GM23248 (cell line): Measurements from ENCODE around the gene CTNNA2. TPM values are rescaled to one million over a fixed set of nuclear protein-coding genes. Genes with fewer than 3 reads are reported as not detected.

Source experiments
- DNase-seq: peaks from one replicate; pipeline ENCODE4 v3.0.0-alpha.2; 2015
- H2AFZ ChIP-seq: fragments of 200-600 bp; sonication (generic); 2 replicates; pipeline ENCODE4 v1.6.1; 2016; ENCODE audit warnings: antibody characterized with exemption
- H3F3A ChIP-seq: fragments of 200-600 bp; sonication (generic); 2 replicates; pipeline ENCODE4 v1.6.1; 2016; ENCODE audit warnings: mild to moderate bottlenecking, antibody characterized with exemption, mixed run types; ENCODE audit not compliant: insufficient read depth
- H3K27ac ChIP-seq: fragments of 200-600 bp; sonication (generic); 2 replicates; pipeline ENCODE4 v1.5.1; 2016; ENCODE audit warnings: mild to moderate bottlenecking
- H3K27me3 ChIP-seq: fragments of 200-600 bp; sonication (generic); replicated peaks from 2 replicates; pipeline ENCODE4 v1.6.1; 2016; ENCODE audit warnings: mild to moderate bottlenecking; ENCODE audit not compliant: insufficient read depth
- H3K36me3 ChIP-seq: fragments of 200-600 bp; sonication (generic); 2 replicates; pipeline ENCODE4 v1.6.1; 2016; ENCODE audit warnings: low read depth, mild to moderate bottlenecking
- H3K4me1 ChIP-seq: fragments of 200-600 bp; sonication (generic); 2 replicates; pipeline ENCODE4 v1.6.1; 2016; ENCODE audit warnings: mild to moderate bottlenecking; ENCODE audit not compliant: insufficient read depth
- H3K4me2 ChIP-seq: fragments of 200-600 bp; sonication (generic); one replicate; pipeline ENCODE4 v1.6.1; 2016; ENCODE audit warnings: mild to moderate bottlenecking; ENCODE audit not compliant: unreplicated experiment
- H3K4me3 ChIP-seq: fragments of 200-600 bp; sonication (generic); 2 replicates; pipeline ENCODE4 v1.5.1; 2016; ENCODE audit warnings: mild to moderate bottlenecking
- H3K79me2 ChIP-seq: fragments of 200-600 bp; sonication (generic); 2 replicates; pipeline ENCODE4 v1.6.1; 2016; ENCODE audit warnings: mild to moderate bottlenecking; ENCODE audit not compliant: insufficient read depth
- H3K9ac ChIP-seq: fragments of 200-600 bp; sonication (generic); 2 replicates; pipeline ENCODE4 v1.6.1; 2016; ENCODE audit warnings: mild to moderate bottlenecking
- H3K9me2 ChIP-seq: fragments of 200-600 bp; sonication (generic); 2 replicates; pipeline ENCODE4 v1.6.1; 2016; ENCODE audit warnings: mixed run types, mild to moderate bottlenecking, moderate library complexity; ENCODE audit not compliant: insufficient read depth
- H3K9me3 ChIP-seq: fragments of 200-600 bp; sonication (generic); one replicate; pipeline ENCODE4 v1.6.1; 2017; ENCODE audit warnings: low read depth
- H4K20me1 ChIP-seq: fragments of 200-600 bp; sonication (generic); 2 replicates; pipeline ENCODE4 v1.6.0; 2016; ENCODE audit not compliant: insufficient read depth
- EZH2 ChIP-seq: fragments of 200-600 bp; sonication (generic); IDR thresholded peaks from 2 replicates; pipeline ENCODE4 v1.6.1; 2018; ENCODE audit warnings: antibody characterized with exemption, mild to moderate bottlenecking; ENCODE audit not compliant: insufficient read depth, poor library complexity, severe bottlenecking
- EZH2phosphoT487 ChIP-seq: fragments of 200-600 bp; sonication (generic); IDR thresholded peaks from 2 replicates; pipeline ENCODE4 v1.6.1; 2018; ENCODE audit warnings: antibody characterized with exemption, moderate library complexity, mild to moderate bottlenecking, low read depth; ENCODE audit not compliant: insufficient read depth
- WGBS, 2 experiments: methylation state at CpG; one replicate each; pipeline ENCODE4 v1.1.6; 2015 to 2017; ENCODE audit warnings: low lambda C conversion rate in 2 of 2, low coverage in 1 of 2; ENCODE audit errors: missing lambda C conversion rate in 2 of 2; 5-methylcytosine and 5-hydroxymethylcytosine counted together
- in situ Hi-C: fragments of 300-500 bp; cut with MboI; formaldehyde crosslinking; loops from 2 replicates; pipeline ENCODE4 v1.15.0; 2020
- polyA plus RNA-seq: library from polyadenylated mRNA; unstranded; fragments of >200 nt; fragmentation: Nextera tagmentation; extraction: Ambion mirVana; gene quantifications from 2 replicates; pipeline ENCODE4 v1.2.1, GENCODE V29; 2016
- total RNA-seq: library from RNA; depleted of rRNA; stranded (reverse); fragments of >200 nt; shearing (Covaris generic); gene quantifications from 2 replicates; pipeline ENCODE4 v1.2.3, GENCODE V29; 2014

The CTNNA2 gene
- total and polyA plus RNA-seq, 2 experiments from 2014 or later: not detected

GRCh38 chr2:80429251-80429650 is 916.4 kb downstream of the CTNNA2 start:
- Histone ChIP-seq H3K4me2 (no peak overlapping the region), H3K4me1 (no peaks in the 10 kb centered on the region), H3K27me3 (no peaks in the 10 kb centered on the region), H3K9me2 (no peaks in the 10 kb centered on the region), H3K4me3 (no peak overlapping the region), H3F3A (no peaks in the 10 kb centered on the region), H4K20me1 (no peaks in the 10 kb centered on the region), H3K27ac (no peak overlapping the region), H3K79me2 (no peaks in the 10 kb centered on the region), H3K9ac (no peak overlapping the region), H3K9me3 (no peaks in the 10 kb centered on the region), H2AFZ (no peak overlapping the region), H3K36me3 (no peaks in the 10 kb centered on the region)
- WGBS, 2 experiments: 37 to 40% methylated on average over 2 of the region's 2 CpGs
- DNase-seq: no peak
- in situ Hi-C loops: no loop called here
- TF ChIP-seq EZH2phosphoT487: no peak
- TF ChIP-seq EZH2: no peak

- Histone ChIP-seq H3K36me3 (no peaks in the 10 kb centered on the region), H3K4me3 (no peak overlapping the region), H3K27ac (no peak overlapping the region), H3K9me2 (no peaks in the 10 kb centered on the region), H3K4me1 (no peaks in the 10 kb centered on the region), H3K9ac (no peak overlapping the region), H4K20me1 (no peaks in the 10 kb centered on the region), H3F3A (no peaks in the 10 kb centered on the region), H3K9me3 (no peaks in the 10 kb centered on the region), H3K4me2 (no peak overlapping the region), H3K27me3 (no peaks in the 10 kb centered on the region), H2AFZ (no peak overlapping the region), H3K79me2 (no peaks in the 10 kb centered on the region)
- in situ Hi-C loops: no loop called here
- TF ChIP-seq EZH2phosphoT487 (no peak), EZH2 (no peak)
- no peak for DNase-seq
- WGBS, 2 experiments: 51 to 59% methylated on average over 5 of the region's 5 CpGs
Observed at GRCh38 chr2:80437959-80438358, 925.1 kb downstream of the CTNNA2 start.

- H3K4me3 ChIP-seq: no peak overlapping the region
- no peaks in the 10 kb centered on the region for H3F3A ChIP-seq
- H2AFZ ChIP-seq: no peak overlapping the region
- H3K36me3 ChIP-seq: no peaks in the 10 kb centered on the region
- WGBS, 2 experiments: 6 to 7% methylated on average over 2 of the region's 2 CpGs
- in situ Hi-C loops: no loop called here
- TF ChIP-seq EZH2: no peak
- TF ChIP-seq EZH2phosphoT487: no peak
- H3K9me3 ChIP-seq: no peaks in the 10 kb centered on the region
- DNase-seq: no peak
- H4K20me1 ChIP-seq: no peaks in the 10 kb centered on the region
- no peaks in the 10 kb centered on the region for H3K27me3 ChIP-seq
- no peak overlapping the region for H3K9ac ChIP-seq
- H3K79me2 ChIP-seq: no peaks in the 10 kb centered on the region
- no peaks in the 10 kb centered on the region for H3K4me1 ChIP-seq
- no peak overlapping the region for H3K27ac ChIP-seq
- H3K9me2 ChIP-seq: no peaks in the 10 kb centered on the region
- no peak overlapping the region for H3K4me2 ChIP-seq
Observed at GRCh38 chr2:80438686-80439085, 925.8 kb downstream of the CTNNA2 start.

GRCh38 chr2:80454628-80455027 is 941.8 kb downstream of the CTNNA2 start:
- Histone ChIP-seq H3F3A (no peaks in the 10 kb centered on the region), H3K79me2 (no peaks in the 10 kb centered on the region), H3K4me2 (no peak overlapping the region), H3K9me3 (no peaks in the 10 kb centered on the region), H3K4me3 (no peak overlapping the region), H3K27me3 (no peaks in the 10 kb centered on the region), H2AFZ (no peak overlapping the region), H3K4me1 (no peaks in the 10 kb centered on the region), H3K27ac (no peak overlapping the region), H3K9me2 (no peaks in the 10 kb centered on the region), H3K36me3 (no peaks in the 10 kb centered on the region), H4K20me1 (no peaks in the 10 kb centered on the region), H3K9ac (no peak overlapping the region)
- in situ Hi-C loops: no loop called here
- TF ChIP-seq EZH2 (no peak), EZH2phosphoT487 (no peak)
- DNase-seq: no peak
- WGBS, 2 experiments: 33 to 43% methylated on average over 7 of the region's 7 CpGs

GRCh38 chr2:80459028-80459427 is 946.2 kb downstream of the CTNNA2 start:
- TF ChIP-seq EZH2 (no peak), EZH2phosphoT487 (no peak)
- no peak overlapping the region for H3K4me2 ChIP-seq
- 24 to 34% methylated on average over 5 of the region's 5 CpGs for WGBS, 2 experiments

More at GRCh38 chr2:80459028-80459427, 946.2 kb downstream of the CTNNA2 start:
- DNase-seq: no peak
- Histone ChIP-seq H3K27me3 (no peaks in the 10 kb centered on the region; the same call in 1 of the 2 replicates), H3K4me3 (no peak overlapping the region), H3K9me3 (no peaks in the 10 kb centered on the region), H3F3A (no peaks in the 10 kb centered on the region), H3K36me3 (no peaks in the 10 kb centered on the region), H2AFZ (no peak overlapping the region), H4K20me1 (no peaks in the 10 kb centered on the region), H3K9me2 (no peaks in the 10 kb centered on the region), H3K4me1 (no peaks in the 10 kb centered on the region), H3K9ac (no peak overlapping the region), H3K27ac (no peak overlapping the region), H3K79me2 (no peaks in the 10 kb centered on the region)
- in situ Hi-C loops: no loop called here
